HG03439 (cell line): ENCODE data around the gene COL1A2.

ENCODE experiments used
- ATAC-seq: cut with Tn5 transposase; IDR thresholded peaks from one replicate; pipeline ENCODE4 v1.9.1; 2021; ENCODE audit warnings: mild to moderate bottlenecking, moderate library complexity; ENCODE audit not compliant: unreplicated experiment

COL1A2 gene

DNA sequence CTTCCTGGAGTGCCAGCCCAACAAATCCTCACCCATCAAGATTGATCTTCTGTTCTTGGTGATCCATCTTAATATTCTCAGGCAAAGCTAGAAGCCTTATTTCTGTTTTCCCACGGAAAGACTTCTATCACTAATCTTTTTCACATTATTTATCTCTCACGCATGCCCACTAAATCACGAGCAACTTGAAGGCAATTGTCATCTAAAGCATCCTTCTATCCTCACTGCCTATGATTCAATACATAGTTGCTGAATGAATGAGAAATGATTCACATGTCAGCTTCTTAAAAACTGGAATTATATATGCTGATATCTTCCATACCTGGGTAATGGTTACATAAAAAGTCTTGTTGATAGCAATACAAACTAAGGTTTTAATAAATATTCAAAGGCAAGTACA is 12.6 kb upstream of the COL1A2 start:
- no peak for ATAC-seq

DNA sequence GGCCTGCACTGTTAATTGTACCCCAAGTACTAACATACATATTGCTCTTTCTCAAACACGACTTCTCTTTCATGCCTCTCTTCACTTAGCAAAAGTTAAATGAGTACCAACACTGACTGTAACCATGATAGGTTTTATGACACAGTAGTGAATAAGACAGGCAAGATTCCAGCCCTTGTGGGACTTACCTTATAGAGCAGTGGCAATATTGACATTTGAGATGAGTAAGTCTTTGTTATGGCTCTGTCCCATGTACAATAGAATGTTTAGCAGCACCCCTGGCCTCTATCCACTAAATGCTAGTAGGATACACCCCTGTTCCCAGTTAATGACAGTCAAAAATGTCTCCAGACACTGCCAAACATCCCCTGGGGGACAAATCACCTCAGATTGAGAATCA is 11.9 kb upstream of the COL1A2 start:
- ATAC-seq: no peak

DNA sequence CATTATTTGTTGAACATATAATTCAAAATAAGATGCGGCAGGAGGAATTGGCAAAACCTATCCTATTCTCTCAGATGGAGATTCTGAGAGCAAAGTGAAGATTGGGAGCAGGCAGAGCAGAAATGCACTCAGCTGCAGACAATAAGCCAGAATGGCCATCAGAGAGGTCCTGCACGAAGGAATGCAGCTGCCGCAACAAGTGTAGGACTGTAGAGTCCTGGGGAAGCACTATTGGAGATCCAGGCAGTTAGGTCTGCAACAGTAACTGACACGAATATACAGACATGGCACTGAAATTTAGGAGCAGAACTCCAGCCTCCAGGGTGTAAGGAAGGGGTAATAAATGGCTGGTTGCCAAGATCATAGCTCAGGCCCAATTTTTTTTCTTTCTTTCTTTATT is 10.4 kb upstream of the COL1A2 start:
- ATAC-seq: no peak

DNA sequence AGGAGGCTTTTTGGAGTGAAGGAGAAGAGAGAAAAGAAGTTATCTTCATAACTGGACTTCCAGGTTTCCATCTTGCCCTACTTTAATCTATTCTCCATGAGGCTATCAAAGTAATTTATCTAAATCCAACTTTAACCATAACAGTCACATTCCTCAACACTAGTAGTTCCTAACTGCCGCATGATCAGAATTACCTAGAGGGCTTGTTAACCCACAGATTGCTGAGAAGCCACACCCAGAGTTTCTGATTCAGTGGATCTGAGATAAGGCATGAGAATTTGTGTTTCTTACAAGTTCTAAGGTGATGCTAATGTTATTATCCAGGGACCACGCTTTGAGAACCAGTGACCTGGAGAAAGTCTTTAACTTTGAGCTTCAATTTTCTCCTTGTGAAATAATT is 8.3 kb upstream of the COL1A2 start:
- ATAC-seq: no peak

DNA sequence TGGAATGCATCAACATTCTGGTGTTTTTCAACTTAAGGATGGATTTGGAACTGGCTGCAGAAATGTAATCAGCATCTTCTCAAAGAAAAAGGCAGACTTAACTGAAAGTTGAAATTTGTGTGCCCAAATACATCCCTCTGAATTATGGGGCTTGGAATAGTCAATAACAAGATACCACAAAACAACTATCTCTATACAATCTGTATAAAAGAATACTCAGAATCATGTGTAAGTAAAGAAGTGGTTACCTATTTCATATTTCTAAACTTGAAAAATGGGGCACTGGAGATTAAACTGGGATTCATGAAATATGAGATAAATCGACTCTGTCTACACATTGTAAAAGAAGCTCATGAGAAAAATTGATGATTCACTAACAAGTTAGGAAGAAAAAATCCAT is 6.2 kb upstream of the COL1A2 start:
- ATAC-seq: no peak

DNA sequence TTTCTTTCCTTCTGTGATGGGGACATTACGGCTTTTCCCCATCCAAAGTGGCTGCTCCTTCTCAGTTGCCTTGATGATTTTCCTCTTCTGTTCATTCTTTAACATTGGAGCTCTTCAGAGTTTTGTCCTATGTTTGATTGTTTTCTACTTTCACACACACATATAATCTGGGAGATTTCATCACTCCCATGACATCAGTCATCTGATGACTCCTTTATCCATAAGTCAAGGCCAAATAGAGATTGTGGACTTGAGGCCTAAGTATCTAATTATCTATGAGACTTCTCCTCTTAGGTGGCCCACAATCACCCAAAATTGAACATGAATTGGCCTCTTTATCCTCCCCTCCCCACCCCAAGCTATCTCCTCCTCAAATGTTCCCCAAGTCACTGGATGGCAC is 5.3 kb upstream of the COL1A2 start:
- ATAC-seq: no peak

DNA sequence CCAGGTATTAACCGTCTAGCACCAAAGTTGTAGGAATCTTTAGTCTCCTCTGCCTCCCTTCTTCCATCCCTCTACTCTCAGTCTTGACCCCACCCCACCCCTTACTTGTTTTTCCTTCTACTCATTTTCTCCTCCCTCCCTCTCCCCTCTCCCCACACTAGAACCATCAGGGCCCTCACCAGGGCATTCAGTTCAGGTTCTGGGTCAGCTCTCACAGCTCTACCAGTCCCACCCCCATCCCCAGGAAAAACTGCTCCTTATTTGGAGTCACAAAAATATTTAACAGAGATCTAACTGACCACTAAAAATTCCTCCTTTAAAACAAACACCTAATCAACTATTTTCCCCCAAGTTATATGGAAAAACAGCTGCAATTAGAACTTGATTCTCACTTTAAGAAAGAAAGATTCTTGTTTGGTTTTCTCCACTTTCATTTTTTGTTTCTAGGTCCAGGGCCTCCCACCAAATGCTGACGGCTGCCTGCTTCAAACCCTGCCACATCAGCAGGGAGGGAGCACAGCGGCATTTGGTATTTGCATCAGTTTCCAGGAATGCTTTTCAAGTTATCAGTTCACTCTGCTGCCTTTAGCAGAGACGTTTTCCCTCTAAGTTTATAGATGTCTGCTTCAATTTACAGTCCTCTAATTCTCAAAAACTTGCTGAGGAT is 2.8 kb upstream of the COL1A2 start:
- ATAC-seq: no peak

DNA sequence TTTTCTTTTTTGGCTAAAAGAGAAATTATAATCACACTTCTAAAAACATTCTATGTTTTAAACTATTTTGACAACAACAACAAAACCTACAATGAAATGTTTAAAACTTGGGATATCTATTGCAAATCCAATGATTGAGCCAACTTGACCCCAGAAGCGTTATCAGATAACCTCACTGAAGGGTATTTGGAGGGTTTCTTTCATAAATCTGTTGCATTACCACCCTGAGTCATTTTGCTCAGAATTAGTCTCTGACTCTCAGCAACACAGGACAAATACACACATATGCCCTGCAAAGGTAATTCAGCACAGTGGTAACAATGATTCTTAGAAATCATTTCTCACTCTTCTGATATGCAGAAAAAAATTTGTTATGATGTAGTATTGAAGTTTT is 2.3 kb upstream of the COL1A2 start:
- ATAC-seq: no peak

DNA sequence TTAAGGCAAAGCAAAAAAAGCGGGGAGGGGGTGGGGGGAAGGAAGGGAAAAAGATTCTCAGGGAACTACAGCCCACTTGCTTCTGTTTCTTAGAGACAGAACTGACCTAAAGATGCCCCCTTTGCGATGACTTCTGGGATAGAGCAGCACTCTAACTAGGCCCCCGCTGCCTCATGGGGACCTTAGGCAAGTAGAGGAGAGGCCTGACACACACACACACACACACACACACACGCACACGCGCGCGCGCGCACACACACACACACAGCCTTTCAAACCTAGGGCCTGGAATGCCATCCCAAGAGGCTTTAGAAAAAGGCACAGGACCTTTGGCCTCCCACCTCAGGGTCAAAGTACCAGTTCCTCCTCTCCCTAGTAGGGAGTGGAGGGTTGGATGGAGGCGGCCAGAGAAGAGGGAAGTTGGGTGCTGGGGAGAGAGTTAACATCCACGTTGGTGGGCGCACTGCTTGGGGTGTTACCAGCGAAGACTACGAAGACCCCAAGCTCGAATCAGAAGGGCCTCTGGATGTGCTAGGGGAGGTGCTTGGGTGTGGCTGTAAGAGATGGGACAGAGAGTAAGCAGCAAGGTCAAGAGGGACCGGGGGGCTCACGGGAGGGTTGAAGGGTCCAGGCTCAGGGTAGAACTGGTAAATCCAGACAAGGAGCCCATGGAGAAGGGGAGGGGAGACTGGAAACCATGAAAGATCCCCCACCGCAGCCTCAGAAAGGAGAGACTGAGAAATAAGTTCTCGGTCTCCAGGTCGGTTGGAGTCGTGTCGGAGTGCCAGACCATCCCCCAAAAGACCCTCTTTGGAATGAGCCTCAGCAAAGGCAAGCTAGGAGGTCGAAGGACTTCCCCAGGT is 1.2 kb upstream of the COL1A2 start:
- no peak for ATAC-seq

DNA sequence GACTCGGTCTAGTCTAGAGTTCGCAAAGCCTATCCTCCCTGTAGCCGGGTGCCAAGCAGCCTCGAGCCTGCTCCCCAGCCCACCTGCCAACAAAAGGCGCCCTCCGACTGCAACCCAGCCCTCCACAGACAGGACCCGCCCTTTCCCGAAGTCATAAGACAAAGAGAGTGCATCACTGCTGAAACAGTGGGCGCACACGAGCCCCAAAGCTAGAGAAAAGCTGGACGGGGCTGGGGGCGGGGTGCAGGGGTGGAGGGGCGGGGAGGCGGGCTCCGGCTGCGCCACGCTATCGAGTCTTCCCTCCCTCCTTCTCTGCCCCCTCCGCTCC is 622 bp upstream of the COL1A2 start:
- ATAC-seq: no peak

DNA sequence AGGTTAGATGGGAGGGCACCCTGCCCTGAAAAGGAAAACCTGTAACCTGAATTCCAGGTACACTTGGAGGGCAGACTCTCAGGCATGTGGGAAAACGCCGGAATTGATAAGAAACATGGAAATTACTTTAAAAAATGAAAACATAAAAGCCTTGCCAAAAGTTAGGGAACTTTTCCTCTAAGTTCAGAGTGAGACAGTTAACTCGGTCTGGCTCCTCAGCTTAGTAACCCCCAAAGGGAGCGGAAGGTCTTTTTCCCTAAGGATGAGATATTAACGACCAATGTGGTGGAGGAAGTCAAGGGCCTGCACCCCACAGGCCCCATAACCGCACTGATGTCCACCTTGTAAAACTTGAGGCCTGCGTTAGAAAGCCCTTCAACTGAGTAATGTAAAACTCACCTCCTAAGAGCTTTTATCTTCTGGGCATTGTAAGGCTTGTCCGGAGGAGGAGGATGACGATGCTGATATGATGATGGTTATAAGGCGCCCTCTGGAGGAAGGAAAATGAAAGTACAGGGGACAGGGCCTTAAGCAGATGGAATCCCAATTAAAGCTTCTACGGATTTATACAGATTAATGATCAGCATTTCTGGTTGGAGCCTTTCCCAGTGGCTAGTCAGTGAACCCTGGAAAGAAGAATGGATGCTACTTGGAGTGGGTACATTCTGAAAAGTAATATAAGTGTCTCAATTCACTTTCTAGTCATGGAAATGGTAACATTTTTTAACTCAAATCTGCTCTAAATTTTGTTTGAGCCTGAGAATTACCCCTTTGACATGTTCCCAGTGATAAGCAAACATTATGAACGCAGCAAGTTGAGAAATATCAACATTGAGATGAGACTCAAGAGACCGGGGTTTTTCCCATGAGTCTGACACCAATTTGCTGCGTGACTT is 694 bp downstream of the COL1A2 start:
- peak; percentile 73 for ATAC-seq

DNA sequence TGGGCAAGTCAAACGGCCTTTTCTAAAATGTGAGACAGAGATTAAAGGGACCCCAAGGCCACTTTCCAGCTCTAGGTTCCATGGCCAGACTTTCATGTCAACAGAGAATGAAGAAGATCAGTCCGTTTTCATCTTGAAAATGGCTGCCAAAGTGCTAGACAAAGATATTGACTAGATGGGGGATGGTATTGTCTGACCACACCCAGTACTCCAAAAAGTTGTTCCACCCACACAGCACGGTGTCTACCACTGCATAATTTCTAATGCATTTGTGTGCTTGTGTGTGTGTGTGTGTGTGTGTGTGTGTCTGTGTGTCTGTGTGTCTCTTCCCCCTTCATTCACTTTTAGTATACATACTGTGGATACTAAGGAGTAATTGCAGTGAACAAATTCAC is 1.3 kb downstream of the COL1A2 start:
- ATAC-seq: no peak

DNA sequence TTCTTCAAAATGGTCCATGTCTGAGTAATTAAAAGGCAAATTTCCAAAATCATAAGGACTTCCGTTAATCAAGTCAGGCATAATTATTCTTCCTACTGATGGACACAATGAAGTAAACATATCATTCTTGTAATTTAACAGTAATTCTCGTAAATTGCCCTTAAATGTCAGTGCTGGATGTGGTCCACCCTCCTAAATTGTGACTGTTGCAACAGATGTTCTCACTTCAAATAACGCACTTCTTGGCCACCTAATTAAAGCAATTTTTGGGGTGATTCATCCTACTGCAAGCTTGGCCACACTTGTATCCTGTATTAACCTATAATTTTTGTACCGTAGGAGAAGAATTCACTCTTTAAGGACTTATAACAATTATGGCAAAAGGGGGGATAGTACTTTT is 1.9 kb downstream of the COL1A2 start:
- no peak for ATAC-seq

DNA sequence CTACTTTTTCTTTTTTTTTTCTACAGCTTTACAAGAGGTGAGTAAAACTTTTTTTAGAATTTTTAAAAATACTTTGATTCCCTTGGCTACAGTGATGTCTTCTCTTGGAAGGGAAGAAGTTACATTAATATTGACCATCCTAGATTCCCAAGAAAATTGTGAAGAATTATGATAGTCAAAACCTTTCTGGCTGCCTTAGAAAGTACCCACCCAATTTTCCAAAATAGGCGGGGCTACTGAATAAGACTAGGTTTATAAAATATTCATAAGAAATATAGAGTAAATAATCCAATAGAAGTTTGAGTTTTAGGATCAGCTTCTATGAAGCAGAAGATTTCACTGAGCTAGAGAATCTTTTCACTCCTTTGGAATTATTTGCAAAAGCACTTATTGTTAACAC is 3.0 kb downstream of the COL1A2 start:
- ATAC-seq: no peak

DNA sequence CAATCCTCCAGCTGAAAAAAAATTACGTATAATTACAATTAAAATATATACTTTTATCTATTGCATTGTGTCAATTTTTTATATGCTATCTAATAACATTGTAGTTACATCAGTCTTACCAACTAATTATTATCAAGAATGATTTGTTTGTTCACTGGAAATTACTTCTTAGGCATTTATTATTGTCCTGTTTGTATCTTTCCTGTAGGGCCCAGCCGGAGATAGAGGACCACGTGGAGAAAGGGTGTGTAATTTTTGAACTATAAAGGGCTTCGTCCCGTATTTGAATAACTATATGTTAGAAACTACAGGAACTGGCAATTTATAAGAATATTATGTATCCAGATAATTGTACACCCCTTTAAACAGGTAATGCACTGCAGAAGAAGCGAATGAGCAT is 4.1 kb downstream of the COL1A2 start:
- ATAC-seq: no peak

DNA sequence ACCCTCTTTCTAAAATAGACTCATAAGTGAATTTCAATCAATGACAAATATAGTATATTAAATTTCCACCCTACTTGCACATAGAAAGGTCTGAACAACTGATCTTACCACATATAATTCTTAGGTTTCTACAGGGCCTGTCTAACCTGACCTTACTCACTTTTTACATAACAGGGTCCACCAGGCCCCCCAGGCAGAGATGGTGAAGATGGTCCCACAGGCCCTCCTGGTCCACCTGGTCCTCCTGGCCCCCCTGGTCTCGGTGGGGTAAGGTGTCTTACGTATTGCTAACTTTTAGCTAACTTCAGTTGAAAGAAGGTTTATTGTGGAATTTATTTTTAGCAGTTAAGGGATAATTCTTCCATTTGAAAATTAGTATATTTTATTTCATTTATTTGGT is 5.3 kb downstream of the COL1A2 start:
- ATAC-seq: no peak

DNA sequence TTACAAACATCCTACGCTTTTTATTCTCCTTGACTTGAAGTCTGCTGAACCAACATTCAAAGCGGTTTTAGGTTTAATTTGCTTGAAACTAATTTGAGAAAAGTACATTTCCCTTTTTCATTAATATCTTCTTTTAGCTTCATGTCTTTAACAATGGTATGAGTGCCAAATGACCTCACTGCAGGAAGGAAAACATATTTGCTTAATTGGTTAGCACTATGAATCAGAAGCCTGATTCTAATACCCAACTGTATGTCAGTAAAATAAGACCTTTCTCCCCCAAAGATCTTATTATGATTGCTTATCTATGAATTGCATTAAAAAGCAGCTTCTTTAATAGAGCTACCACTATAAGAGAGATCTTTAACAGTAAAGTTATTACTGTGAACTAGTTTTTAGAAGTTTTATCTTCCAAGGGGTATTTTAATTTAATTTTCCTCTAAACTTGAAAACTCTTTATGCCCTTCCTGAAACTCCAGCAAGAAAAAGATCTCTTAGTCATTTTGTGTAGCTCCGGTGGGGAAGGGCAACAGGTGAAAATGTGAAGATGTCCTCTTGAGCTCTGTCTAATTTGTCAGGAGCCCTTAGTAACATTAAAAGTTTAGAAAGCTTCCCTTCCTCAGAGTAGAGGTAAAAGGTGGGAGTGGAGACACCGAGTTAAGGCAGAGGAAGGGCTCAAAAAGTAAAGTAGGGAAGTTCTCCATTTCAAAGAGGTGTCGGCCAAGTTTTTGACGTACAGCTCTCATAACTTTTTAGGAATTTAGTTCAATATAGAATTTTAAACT is 6.1 kb downstream of the COL1A2 start:
- no peak for ATAC-seq

DNA sequence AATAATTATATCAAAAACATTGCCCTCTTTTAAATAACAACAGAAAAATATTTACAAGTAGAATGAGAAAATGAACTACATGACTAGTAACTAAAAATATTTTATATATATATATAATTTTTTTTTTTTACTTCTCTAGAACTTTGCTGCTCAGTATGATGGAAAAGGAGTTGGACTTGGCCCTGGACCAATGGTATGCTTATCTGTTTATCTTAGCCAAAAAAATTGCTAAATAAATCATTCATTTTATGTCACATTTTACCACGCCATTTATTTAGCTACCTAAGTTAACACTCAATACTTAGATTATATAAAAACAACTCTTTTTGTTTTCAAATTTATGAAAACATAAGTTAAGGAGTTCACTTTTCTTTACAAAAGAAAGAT is 6.7 kb downstream of the COL1A2 start:
- no peak for ATAC-seq

DNA sequence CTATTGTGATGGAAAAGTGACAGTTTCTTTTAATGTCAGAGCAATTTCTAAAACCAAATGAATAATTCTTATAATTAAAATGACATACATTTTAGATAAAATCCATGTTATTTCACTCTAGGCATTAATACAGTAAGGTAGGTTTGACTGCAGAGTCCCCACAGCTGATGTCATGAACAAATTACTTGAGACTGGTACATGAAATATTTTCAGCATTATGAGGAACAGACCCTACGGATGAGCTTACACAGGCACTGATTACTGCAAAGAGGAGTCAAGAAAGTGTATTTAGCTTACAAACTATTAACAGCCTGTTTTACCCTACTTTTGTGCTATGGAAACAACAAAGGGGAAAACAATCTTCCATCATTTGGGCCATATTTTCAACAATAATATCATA is 8.9 kb downstream of the COL1A2 start:
- no peak for ATAC-seq

DNA sequence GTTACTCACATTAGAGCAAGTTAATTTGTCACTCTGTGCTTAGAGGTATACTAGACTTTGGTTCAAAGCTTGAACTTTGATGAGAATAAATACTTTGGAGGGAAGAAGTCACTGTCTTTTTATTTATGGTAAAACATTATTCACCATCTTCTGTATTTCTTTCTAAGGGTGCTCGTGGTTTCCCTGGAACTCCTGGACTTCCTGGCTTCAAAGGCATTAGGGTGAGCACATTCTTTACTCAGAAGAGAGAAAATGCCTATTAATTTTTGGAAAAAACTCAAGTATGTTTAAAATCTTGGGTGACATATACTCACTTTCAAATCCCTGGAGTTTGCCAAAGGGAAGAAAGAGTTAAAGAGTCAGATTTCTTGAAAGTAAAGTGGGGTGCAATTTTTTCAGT is 10.8 kb downstream of the COL1A2 start:
- no peak for ATAC-seq

DNA sequence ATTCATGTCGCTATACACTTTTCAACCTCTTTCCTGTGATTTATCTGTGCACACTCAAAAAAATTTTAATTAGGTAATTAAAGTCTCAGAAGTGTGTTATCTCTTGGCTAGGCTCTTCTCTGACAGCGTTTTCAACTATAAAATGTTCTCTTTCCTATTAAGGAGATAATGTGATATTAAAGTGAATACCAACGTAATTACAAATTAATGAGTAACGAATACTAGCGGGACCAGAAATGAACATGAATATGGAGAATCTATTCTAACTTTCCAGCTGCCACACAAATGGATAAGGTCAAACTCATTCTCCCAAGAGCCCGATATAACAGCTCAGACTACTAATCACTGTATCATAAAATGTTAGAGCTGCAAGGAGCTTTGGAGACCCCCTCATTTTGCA is 12.0 kb downstream of the COL1A2 start:
- no peak for ATAC-seq
